HG03280 (cell line): ENCODE data around the gene ZNF274.
"Not testable (repeated sequence)": the region's sequence is repeated elsewhere in the genome, so short reads cannot be mapped to it uniquely, and the experiment has no call there.

Experiments used
- ATAC-seq: cut with Tn5 transposase; IDR thresholded peaks from one replicate; pipeline ENCODE4 v1.9.1; 2021; ENCODE audit warnings: mild to moderate bottlenecking, moderate library complexity; ENCODE audit not compliant: unreplicated experiment

The ZNF274 gene

GRCh38 chr19:58182989-58183816 lies at the start of gene ZNF274:
ZNF274 (plus strand) TSS chr19:58183061; CDS start chr19:58183966, 905 bp downstream.
- peak; percentile 89 for ATAC-seq

GRCh38 chr19:58134244-58134643 lies 48.6 kb upstream of the ZNF274 start:
- ATAC-seq, result no peak

DNA sequence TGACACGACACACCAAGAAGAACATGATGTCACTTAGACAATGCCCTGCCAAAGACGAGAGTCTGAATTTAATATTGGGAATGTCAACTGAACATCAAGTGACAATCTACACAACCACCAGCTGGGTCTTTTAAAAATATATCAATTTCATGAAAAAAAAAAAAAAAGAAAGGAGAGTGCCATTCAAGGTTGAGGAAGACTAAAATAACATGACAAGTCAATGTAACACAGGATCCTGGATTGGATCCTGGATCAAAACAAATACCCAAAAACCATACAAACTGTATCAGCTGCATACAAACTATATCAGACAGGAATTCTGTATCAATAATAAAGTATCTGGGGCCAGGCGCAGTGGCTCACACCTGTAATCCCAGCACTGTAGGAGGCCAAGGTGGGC lies 37.0 kb upstream of the ZNF274 start:
- no peak for ATAC-seq

DNA sequence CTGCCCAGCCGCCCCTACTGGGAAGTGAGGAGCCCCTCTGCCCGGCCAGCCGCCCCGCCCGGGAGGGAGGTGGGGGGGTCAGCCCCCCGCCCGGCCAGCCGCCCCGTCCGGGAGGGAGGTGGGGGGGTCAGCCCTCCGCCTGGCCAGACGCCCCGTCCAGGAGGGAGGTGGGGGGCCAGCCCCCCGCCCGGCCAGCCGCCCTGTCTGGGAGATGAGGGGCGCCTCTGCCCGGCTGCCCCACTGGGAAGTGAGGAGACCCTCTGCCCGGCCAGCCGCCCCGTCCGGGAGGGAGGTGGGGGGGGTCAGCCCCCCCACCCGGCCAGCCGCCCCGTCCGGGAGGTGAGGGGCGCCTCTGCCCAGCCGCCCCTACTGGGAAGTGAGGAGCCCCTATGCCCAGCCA lies 35.4 kb upstream of the ZNF274 start:
- ATAC-seq, result not testable (repeated sequence)

DNA sequence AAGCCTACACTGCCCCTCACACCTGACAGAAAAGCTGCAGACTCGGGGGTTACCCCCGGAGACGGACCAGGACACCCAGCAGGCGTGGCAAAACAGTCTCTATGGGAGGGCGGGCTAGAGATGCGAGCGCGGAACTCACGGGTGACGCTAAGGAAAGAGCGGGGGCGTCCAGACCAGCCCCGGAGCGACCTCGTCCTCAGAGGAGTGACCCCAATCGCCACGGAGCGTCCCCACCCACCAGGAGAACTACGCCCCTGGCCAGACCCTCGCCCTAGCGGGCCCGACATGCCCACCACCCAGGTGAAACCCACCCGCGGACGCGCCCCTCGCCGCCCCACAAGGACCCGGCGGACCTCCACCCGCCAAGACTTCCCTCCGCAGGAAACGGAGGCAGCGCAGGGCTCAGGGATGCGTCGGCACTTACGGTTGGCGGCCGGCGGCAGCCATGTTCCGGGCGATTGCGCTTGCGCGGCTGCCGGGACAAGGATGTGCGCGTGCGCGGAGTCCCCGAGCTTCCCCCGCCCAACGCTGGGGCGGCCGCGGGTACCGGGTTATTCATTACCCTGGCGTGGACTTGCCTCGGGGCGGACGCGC lies 32.4 kb upstream of the ZNF274 start, which contains the start of gene ZNF329:
Gene ZNF329 (minus strand): TSS at position 462 of the 594 bp plus-strand sequence. CDS start 21,286 bp downstream, outside the sequence.
- ATAC-seq, result peak; percentile 67

GRCh38 chr19:58153386-58153785 lies 29.5 kb upstream of the ZNF274 start:
- ATAC-seq, result no peak

DNA sequence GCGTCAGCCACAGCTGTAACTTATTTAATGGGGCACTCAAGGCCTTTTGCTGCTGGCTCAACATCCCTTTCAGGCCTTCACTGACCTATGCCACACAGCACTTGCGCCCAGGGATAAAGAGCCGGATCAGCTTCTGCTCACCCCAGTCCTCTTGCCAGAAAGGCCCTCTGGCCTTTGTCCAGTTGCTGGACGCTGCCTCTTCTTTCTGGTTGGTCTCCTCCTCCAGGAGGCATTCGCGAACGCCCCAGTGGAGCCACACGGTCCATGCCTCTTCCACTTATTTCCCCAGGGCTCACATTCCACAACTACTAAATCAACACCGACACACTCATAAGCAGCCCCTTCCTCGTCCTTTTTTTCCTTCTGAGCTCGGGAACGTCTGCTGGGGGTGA lies 28.6 kb upstream of the ZNF274 start:
- ATAC-seq, result no peak

GRCh38 chr19:58154679-58155648 lies 27.9 kb upstream of the ZNF274 start:
- ATAC-seq, result peak; percentile 56

DNA sequence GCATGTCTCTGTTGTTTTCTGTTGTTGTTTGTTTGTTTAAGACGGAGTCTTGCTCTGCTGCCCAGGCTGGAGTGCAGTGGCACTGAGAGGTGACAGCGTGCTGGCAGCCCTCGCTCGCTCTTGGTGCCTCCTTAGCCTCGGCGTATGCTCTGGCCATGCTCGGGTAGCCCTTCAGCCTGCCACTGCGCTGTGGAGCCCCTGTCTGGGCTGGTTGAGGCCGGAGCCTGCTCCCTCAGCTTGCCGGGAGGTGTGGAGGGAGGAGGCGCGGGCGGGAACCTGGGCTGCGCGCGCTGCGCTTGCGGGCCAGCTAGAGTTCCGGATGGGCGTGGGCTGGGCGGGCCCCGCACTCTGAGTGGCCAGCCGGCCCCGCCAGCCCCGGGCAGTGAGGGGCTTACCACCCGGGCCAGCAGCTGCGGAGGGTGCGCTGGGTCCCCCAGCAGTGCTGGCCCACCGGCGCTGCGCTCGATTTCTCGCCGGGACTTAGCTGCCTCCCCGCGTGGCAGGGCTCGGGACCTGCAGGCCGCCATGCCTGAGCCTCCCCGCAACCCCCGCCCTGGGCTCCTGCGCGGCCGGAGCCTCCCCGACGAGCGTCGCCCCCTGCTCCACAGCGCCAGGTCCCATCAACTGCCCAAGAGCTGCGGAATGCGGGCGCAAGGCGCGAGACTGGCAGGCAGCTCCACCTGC lies 25.7 kb upstream of the ZNF274 start:
- no peak for ATAC-seq

DNA sequence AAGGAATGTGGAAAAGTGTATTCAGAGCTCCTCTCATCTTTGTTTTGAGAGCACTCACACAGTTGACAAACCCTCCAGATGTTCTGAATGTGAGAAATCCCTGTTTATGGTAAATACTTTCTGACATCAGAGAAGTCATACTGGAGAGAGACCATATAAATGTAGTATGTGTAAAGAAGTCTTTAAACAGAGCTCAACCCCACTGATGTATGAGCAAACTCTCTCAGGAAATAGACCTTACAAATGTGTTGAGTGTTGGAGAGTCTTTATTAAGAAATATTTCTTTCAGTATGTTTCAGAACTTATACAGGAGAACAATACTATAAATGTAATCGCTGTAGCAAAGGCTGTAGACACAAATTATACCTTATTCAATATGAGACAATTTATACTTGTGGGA lies 16.6 kb upstream of the ZNF274 start:
- no peak for ATAC-seq

GRCh38 chr19:58166708-58167280 lies 16.1 kb upstream of the ZNF274 start:
- no peak for ATAC-seq

- no peak for ATAC-seq
These were observed 12.0 kb upstream of the ZNF274 start for GRCh38 chr19:58170860-58171259.

DNA sequence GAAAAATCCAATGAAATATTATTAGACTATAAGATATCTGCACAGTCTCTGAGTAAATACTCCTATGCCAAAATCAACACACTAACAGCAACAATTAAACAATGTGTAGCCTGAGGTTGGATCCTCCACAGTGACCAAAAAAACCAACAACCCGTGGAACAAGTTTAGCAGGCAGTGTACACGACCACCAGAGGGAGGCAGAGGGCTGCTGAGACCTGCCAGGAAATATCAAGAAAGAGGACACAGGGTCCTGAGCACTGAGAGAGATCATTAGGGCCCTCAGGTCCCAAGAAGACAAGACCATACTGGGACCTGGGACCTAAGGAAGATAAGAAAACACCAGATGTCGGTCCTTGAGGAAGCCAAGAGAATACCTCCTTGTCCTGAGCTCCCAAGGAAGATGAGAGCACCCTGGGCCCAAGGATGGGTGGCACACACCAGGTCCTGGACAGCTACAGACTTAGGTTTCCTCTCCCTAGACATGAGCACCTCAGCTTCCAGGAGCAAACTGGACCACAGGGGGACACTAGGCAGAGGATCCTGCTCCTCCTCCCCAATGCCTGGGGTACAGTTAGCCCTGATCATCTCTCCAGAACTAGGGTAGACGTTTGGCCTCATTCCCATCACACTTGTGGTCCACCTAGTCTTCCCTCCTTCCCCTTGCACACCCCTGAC lies 822 bp upstream of the ZNF274 start:
- no peak for ATAC-seq

DNA sequence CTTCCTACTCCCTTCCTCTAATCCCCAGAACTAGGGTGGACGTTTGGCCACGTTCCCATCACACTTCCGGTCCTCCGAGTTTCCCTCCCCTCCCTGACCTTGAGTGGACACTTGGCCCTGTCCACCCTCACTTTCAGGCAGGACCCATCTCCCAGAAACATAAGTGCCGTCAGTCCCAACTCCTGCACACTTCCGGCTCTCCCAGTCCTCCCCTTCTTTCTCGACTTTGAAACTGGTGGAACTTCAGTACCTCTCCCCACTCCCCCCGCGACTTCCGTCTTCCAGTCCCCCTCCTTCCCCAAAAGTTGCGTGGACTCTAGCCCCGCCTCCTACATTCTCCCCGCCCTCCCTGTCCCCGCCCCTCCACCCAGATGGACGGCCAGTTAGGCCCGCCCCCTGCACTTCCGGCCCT lies 278 bp upstream of the ZNF274 start:
- ATAC-seq, result no peak

DNA sequence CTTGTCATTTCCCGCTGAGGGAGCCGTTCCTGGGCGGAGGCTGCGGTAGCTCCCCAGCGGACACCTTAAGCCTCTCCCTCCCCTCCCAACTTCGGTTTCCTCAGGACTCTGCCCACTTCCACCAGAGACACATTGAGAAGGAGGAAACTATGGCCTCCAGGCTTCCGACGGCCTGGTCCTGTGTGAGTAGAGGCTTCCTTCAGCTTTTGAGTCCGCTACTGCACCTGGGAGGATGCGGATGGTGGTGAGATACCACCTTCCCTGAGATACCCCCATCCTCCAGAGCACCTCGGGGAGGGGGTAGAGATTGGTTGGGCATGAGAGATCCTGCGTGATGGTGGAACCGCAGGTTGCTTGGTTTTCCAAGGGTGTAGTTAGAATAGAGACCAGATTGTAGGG lies 955 bp downstream of the ZNF274 start:
- ATAC-seq, result no peak

- no peak for ATAC-seq
These were observed 14.2 kb downstream of the ZNF274 start for GRCh38 chr19:58196901-58197616.

DNA sequence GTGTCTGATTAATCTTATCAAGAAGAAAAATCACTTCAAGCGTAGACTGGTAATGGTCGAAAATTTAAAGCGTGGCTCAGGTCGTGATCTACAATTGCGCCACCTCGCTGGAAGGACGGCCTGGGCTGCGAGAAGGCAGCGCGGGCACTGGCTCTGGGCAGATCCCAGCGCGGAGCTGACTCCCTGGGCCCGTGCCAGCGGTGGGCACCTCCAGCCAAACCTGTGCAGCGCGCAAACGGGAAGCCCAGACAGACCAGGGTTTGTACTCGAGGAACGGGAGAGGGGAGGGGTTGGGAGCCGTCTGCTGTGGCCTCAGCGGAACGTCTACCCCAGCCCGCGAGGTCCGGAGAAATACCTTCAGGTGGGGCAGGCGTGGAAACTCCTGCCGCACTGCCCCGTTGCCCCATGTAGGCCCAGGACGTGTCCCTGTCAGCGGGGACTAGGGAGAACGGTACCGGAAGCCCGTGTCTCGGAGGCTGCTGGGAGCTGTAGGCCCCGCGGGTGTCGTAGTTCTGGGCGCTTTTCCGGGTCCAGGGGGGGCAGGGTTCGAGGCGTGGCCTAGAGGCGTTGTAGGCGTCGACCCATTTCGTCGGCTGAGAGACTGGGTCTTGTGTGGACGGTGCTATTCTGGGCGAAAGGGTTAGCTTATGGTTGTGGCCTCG lies 21.1 kb downstream of the ZNF274 start:
- ATAC-seq, result no peak

GRCh38 chr19:58204566-58204965 lies 21.7 kb downstream of the ZNF274 start:
- ATAC-seq, result no peak

- no peak for ATAC-seq
These were observed 26.7 kb downstream of the ZNF274 start for GRCh38 chr19:58209577-58209976.
